Sigmoid colon (tissue), 7 donors: ENCODE results near the gene KLHL5. TPM values are rescaled to one million over a fixed set of nuclear protein-coding genes. Genes with fewer than 3 reads are reported as not detected.
"Not testable (repeated sequence)": the region's sequence is repeated elsewhere in the genome, so short reads cannot be mapped to it uniquely, and the experiment has no call there.

ENCODE experiments used
- DNase-seq: peaks from one replicate; pipeline ENCODE4 v3.0.0-alpha.2; 2019
- H3K27ac ChIP-seq, 4 donors: fragments of 200-600 bp; sonication (generic); one replicate each; pipeline ENCODE4 v1.5.1; 2016 to 2019; ENCODE audit warnings: mild to moderate bottlenecking in 1 of 4
- H3K27me3 ChIP-seq, 3 donors: fragments of 200-600 bp; sonication (generic); one replicate each; pipeline ENCODE4 v1.5.1; 2019; ENCODE audit warnings: mild to moderate bottlenecking in 1 of 3
- H3K36me3 ChIP-seq, 4 donors: fragments of 200-600 bp; sonication (generic); one replicate each; pipeline ENCODE4 v1.5.1; 2016 to 2019
- H3K4me1 ChIP-seq, 4 donors: fragments of 200-600 bp; sonication (generic); one replicate each; pipeline ENCODE4 v1.5.1; 2017 to 2019
- H3K4me3 ChIP-seq, 4 donors: fragments of 200-600 bp; sonication (generic); one replicate each; pipeline ENCODE4 v1.5.1; 2017 to 2019; ENCODE audit warnings: mild to moderate bottlenecking in 2 of 4, moderate library complexity in 1 of 4
- H3K9me3 ChIP-seq, 4 donors: fragments of 200-600 bp in 3 of 4; sonication (generic) in 3 of 4; one replicate each; pipeline versions ENCODE4 v1.5.1 to v1.6.1; 2013 to 2019
- EP300 ChIP-seq, 4 donors: sonication (generic); formaldehyde crosslinking; IDR thresholded peaks; one replicate each; pipeline ENCODE4 v1.6.1; 2017; ENCODE audit warnings: antibody characterized with exemption in 4 of 4
- POLR2A ChIP-seq, 2 donors: fragments of 450-650 bp; IDR thresholded peaks; one replicate each; pipeline ENCODE4 v1.6.1; 2016; ENCODE audit warnings: antibody characterized with exemption in 2 of 2, mild to moderate bottlenecking in 2 of 2, moderate library complexity in 2 of 2
- POLR2AphosphoS5 ChIP-seq, 4 donors: sonication (generic); formaldehyde crosslinking; IDR thresholded peaks; one replicate each; pipeline ENCODE4 v1.6.1; 2017; ENCODE audit warnings: antibody characterized with exemption in 4 of 4
- WGBS, 2 donors: extraction: QIAGEN DNeasy Blood & Tissue Kit; methylation state at CpG; one replicate each; pipeline ENCODE4 v1.1.7; 2013; 5-methylcytosine and 5-hydroxymethylcytosine counted together
- intact Hi-C: fragments of 100-400 bp; cut with DNase I; formaldehyde crosslinking; loops from one replicate; pipeline ENCODE4 v1.15.1; 2023
- polyA plus RNA-seq, 3 donors: library from polyadenylated mRNA; stranded (reverse); fragments of 200-250 nt; gene quantifications; one replicate each; pipeline ENCODE4 v1.2.3, GENCODE V29; 2013
- total RNA-seq, 4 donors: library from RNA; depleted of rRNA; stranded (reverse); fragments of >200 nt; gene quantifications; one replicate each; pipeline ENCODE4 v1.1.0, GENCODE V29; 2016
- TF ChIP-seq, protein P1 (sequence below), 4 experiments: fragments of 450-650 bp in 3 of 4; fragments of 200-600 bp in 1 of 4; IDR thresholded peaks; one replicate each; pipeline ENCODE4 v1.5.1; 2016 to 2019; ENCODE audit warnings: antibody characterized with exemption in 4 of 4, mild to moderate bottlenecking in 3 of 4, moderate library complexity in 2 of 4
- donor health status: healthy with polysubstance abuse.
- donor health status: Bipolar disorder and iron deficiency.
- donor health status: healthy.

KLHL5 gene
- total and polyA plus RNA-seq, 7 donors: 5.8 to 179 (median 88.5) TPM

DNA sequence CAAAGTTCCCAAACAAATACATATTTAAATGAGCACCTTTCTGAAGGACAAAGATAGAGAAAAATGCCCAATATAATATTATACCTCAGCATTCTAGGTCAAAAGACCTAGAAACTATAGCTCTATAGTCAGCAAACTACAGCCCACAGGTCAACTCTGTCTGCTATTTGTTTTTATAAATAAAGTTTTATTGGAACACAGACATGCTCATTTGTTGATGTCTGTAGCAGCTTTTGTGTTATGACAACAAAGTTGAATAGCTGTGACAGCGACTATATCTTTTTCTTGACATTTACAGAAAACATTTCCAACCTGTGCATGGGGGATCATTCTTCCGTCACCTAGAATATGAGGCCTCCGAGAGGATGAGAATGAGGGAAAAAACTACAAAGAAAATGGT, 71.6 kb downstream of the KLHL5 start:
- H3K27ac ChIP-seq: no peak overlapping the region
- no peaks in the 10 kb centered on the region for H3K27me3 ChIP-seq
- H3K36me3 ChIP-seq: no peaks in the 10 kb centered on the region
- TF ChIP-seq POLR2A (IDR thresholded peaks at IDR 0.05) (no peak), POLR2AphosphoS5 (IDR thresholded peaks at IDR 0.05) (no peak), EP300 (IDR thresholded peaks at IDR 0.05) (no peak)
- TF ChIP-seq, protein P1, sequence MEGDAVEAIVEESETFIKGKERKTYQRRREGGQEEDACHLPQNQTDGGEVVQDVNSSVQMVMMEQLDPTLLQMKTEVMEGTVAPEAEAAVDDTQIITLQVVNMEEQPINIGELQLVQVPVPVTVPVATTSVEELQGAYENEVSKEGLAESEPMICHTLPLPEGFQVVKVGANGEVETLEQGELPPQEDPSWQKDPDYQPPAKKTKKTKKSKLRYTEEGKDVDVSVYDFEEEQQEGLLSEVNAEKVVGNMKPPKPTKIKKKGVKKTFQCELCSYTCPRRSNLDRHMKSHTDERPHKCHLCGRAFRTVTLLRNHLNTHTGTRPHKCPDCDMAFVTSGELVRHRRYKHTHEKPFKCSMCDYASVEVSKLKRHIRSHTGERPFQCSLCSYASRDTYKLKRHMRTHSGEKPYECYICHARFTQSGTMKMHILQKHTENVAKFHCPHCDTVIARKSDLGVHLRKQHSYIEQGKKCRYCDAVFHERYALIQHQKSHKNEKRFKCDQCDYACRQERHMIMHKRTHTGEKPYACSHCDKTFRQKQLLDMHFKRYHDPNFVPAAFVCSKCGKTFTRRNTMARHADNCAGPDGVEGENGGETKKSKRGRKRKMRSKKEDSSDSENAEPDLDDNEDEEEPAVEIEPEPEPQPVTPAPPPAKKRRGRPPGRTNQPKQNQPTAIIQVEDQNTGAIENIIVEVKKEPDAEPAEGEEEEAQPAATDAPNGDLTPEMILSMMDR (IDR thresholded peaks at IDR 0.05): no peak
- DNase-seq: no peak
- peaks cover 0 to 18% (median 10%) of the 10 kb centered on the region in 4 donors for H3K4me1 ChIP-seq
- no peak overlapping the region for H3K4me3 ChIP-seq
- intact Hi-C loops: no loop called here
- H3K9me3 ChIP-seq: no peaks in the 10 kb centered on the region
- WGBS, 2 donors: 98% methylated on average over 3 of the region's 3 CpGs

DNA sequence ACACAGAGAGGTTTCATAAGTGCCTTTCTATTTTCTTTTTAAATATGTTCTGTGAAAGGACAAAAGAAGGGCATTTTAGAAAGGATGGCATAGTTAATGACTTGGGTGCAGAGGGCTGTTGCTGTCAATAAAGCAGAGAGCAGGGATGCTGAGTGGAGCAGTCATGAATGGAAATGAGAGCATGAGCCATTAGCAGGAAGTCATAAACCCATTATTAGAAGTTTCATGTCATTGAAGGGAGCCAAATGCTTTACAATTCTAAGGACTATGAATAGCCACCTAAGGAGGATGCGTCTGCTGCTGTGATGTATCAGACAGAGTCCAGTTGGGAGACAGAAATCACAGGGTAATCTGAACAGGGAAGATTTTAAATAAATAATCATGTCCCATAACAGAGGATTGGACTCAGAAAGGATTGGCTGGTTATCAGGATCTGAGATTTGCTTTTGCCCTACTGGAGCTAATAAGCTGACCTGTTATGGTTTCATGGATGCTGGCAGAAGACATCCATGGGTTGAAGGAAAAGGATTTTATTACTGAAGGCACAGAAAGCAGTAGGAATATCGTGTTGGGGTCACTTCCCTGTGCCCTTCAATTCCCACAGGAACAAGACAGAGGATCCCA, 72.8 kb downstream of the KLHL5 start:
- WGBS, 2 donors: 34 to 60% methylated on average over 2 of the region's 2 CpGs
- intact Hi-C loops: loop anchor here (1.0 to 5.0 kb wide), 2 partner anchors 231 to 377 kb away; no protein-coding TSS in a partner anchor
- DNase-seq: no peak
- Histone ChIP-seq H3K36me3 (no peaks in the 10 kb centered on the region), H3K4me3 (peak overlapping the region in 1 of 4 donors; percentile 12), H3K4me1 (peaks cover 0 to 18% (median 10%) of the 10 kb centered on the region in 4 donors), H3K27me3 (no peaks in the 10 kb centered on the region), H3K9me3 (no peaks in the 10 kb centered on the region), H3K27ac (peak overlapping the region in 3 of 4 donors; percentile 23 to 68 (median 66))
- no peak for TF ChIP-seq POLR2AphosphoS5 (IDR thresholded peaks at IDR 0.05)

DNA sequence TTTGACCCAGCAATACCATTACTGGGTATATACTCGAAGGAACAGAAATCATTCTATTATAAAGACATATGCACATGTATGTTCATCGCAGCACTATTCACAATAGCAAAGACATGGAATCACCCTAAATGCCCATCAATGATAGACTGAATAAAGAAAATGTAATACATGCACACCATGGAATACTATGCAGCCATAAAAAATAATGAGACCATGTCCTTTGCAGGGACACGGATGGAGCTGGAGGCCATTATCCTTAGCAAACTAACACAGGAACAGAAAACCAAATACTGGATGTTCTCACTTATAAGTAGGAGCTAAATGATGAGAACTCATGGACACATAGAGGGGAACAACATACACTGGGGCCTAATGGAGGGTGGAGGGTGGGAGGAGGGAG, 76.2 kb downstream of the KLHL5 start:
- intact Hi-C loops: loop anchor here (5.0 kb wide), 1 partner anchor 381 kb away; no protein-coding TSS in a partner anchor
- 81 to 83% methylated on average over 3 of the region's 3 CpGs for WGBS, 2 donors
- not testable (repeated sequence) for DNase-seq, H3K36me3 ChIP-seq, H3K27me3 ChIP-seq, H3K4me3 ChIP-seq, H3K27ac ChIP-seq, H3K9me3 ChIP-seq
- peaks cover 0 to 18% (median 10%) of the 10 kb centered on the region in 4 donors for H3K4me1 ChIP-seq

DNA sequence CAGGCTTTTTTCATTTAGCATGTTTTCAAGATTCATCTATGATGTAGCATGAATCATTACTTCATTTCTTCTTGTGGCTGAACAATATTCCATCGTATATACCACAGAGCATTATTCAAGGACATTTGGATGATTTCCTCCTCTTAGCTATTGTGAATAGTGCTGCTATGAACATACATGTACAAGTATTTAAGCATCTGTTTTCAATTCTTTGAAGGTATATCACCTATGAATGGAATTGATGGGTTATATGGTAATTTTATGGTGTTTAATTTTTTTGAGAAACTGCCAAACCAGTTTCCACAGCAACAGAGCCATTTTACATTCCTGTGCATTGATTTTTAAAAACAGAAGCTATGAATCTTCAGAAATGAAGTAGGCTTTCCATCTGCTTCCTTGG, 84.2 kb downstream of the KLHL5 start:
- Histone ChIP-seq H3K4me1 (no peaks in the 10 kb centered on the region), H3K4me3 (no peak overlapping the region), H3K27me3 (no peaks in the 10 kb centered on the region), H3K36me3 (no peaks in the 10 kb centered on the region), H3K27ac (no peak overlapping the region), H3K9me3 (no peaks in the 10 kb centered on the region)
- TF ChIP-seq POLR2A (IDR thresholded peaks at IDR 0.05) (no peak), EP300 (IDR thresholded peaks at IDR 0.05) (no peak), POLR2AphosphoS5 (IDR thresholded peaks at IDR 0.05) (no peak)
- TF ChIP-seq, protein P1 (IDR thresholded peaks at IDR 0.05): no peak
- 67 to 83% methylated on average over 1 of the region's 1 CpG for WGBS, 2 donors
- DNase-seq: no peak
- intact Hi-C loops: no loop called here

DNA sequence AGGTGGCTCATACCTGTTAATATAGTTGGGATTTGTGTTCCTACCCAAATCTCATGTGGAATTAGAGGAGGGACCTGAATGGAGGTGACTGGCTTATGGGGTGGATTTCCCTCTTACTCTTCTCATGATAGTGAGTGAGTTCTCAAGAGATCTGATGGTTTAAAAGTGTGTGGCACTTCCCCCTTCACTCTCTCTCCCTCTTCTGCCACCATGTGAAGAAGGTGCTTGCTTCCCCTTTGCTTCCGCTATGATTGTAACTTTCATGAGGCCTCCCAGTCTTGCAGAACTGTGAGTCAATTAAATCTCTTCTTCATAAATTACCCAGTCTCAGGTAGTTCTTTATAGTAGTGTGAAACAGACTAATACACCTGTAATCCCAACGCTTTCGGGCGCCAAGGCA, 92.0 kb downstream of the KLHL5 start:
- no peaks in the 10 kb centered on the region for H3K36me3 ChIP-seq
- TF ChIP-seq POLR2A (IDR thresholded peaks at IDR 0.05) (no peak), EP300 (IDR thresholded peaks at IDR 0.05) (no peak), POLR2AphosphoS5 (IDR thresholded peaks at IDR 0.05) (no peak)
- TF ChIP-seq, protein P1 (IDR thresholded peaks at IDR 0.05): no peak
- WGBS, 2 donors: 93 to 98% methylated on average over 4 of the region's 4 CpGs

DNA sequence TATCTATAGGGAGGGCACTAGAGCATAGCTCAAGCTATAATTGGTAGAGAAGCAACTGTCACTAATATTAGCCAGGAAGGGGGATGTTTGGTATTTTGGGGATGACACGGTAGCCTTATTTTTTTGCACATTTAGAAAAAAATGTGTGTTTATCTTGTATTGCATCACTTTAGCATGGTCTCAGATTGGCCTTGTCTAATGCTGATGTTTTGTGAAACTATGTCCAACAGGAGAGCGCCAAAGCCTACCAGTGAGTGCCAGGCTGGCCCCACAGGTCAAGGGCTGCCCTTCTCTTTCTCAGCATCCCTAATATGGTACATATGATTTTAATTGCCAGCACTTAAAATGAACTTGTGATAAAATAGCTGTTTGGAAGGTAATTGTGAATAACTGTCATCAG, 95.5 kb downstream of the KLHL5 start:
- H3K4me3 ChIP-seq: no peak overlapping the region
- no peaks in the 10 kb centered on the region for H3K9me3 ChIP-seq
- WGBS, 2 donors: 89 to 94% methylated on average over 2 of the region's 2 CpGs
- no peaks in the 10 kb centered on the region for H3K36me3 ChIP-seq
- TF ChIP-seq, protein P1 (IDR thresholded peaks at IDR 0.05): no peak
- TF ChIP-seq EP300 (IDR thresholded peaks at IDR 0.05): no peak
- no peak for TF ChIP-seq POLR2AphosphoS5 (IDR thresholded peaks at IDR 0.05)
- TF ChIP-seq POLR2A (IDR thresholded peaks at IDR 0.05): no peak
- H3K27ac ChIP-seq: no peak overlapping the region
- DNase-seq: no peak
- intact Hi-C loops: no loop called here
- no peaks in the 10 kb centered on the region for H3K4me1 ChIP-seq
- no peaks in the 10 kb centered on the region for H3K27me3 ChIP-seq

More for the DNA sequence above, 92.0 kb downstream of the KLHL5 start:
- H3K4me1 ChIP-seq: no peaks in the 10 kb centered on the region
- H3K27ac ChIP-seq: no peak overlapping the region
- no peak for DNase-seq
- no peaks in the 10 kb centered on the region for H3K27me3 ChIP-seq
- intact Hi-C loops: no loop called here
- no peak overlapping the region for H3K4me3 ChIP-seq
- no peaks in the 10 kb centered on the region for H3K9me3 ChIP-seq
